Astrocyte of the cerebellum (primary cell): ENCODE results near the gene PLAAT4.
"Not testable (repeated sequence)": the region's sequence is repeated elsewhere in the genome, so short reads cannot be mapped to it uniquely, and the experiment has no call there.

Experiments used
- DNase-seq: peaks from one replicate; pipeline ENCODE4 v3.0.0-alpha.2; 2011; ENCODE audit warnings: low read depth
- H3K4me3 ChIP-seq: 2 replicates; pipeline ENCODE4 v1.5.1; 2011; ENCODE audit warnings: mild to moderate bottlenecking, low read depth, low read length, moderate library complexity
- CTCF ChIP-seq: IDR thresholded peaks from 2 replicates; pipeline ENCODE4 v1.5.1; 2012; ENCODE audit warnings: low read length, low read depth, moderate library complexity, mild to moderate bottlenecking; ENCODE audit errors: missing control alignments
- in situ Hi-C: cut with HindIII; loops from 2 replicates; pipeline ENCODE4 v1.10.0; 2017; ENCODE audit warnings: low sequenced_read_pairs

The PLAAT4 gene

GRCh38 chr11:63537293-63538101 lies 889 bp downstream of the PLAAT4 start:
- peak; percentile 99 for DNase-seq
- in situ Hi-C loops, result no loop called here
- TF ChIP-seq CTCF, result no peak
- H3K4me3 ChIP-seq, result peak overlapping the region; percentile 49

GRCh38 chr11:63542506-63542905 lies 5.9 kb downstream of the PLAAT4 start:
- H3K4me3 ChIP-seq, DNase-seq, in situ Hi-C loops: not testable (repeated sequence)

GRCh38 chr11:63543711-63544110 lies 7.1 kb downstream of the PLAAT4 start:
- DNase-seq, result no peak
- no peak for TF ChIP-seq CTCF

GRCh38 chr11:63547061-63547460 lies 10.5 kb downstream of the PLAAT4 start:
- H3K4me3 ChIP-seq, result no peak overlapping the region
- TF ChIP-seq CTCF, result no peak
- in situ Hi-C loops, result no loop called here
- no peak for DNase-seq

More at GRCh38 chr11:63543711-63544110, 7.1 kb downstream of the PLAAT4 start:
- in situ Hi-C loops, result no loop called here
- no peak overlapping the region for H3K4me3 ChIP-seq

GRCh38 chr11:63548178-63548577 lies 11.6 kb downstream of the PLAAT4 start:
- H3K4me3 ChIP-seq, result no peak overlapping the region
- in situ Hi-C loops, result no loop called here
- DNase-seq, result no peak
- no peak for TF ChIP-seq CTCF

GRCh38 chr11:63549411-63549810 lies 12.8 kb downstream of the PLAAT4 start:
- in situ Hi-C loops, result no loop called here
- H3K4me3 ChIP-seq, result no peak overlapping the region
- TF ChIP-seq CTCF, result no peak
- no peak for DNase-seq

- H3K4me3 ChIP-seq, DNase-seq: not testable (repeated sequence)
- in situ Hi-C loops, result loop anchor here (5.0 kb wide), 1 partner anchor 42 kb away; no protein-coding TSS in a partner anchor
Measured at GRCh38 chr11:63550156-63550700, 13.6 kb downstream of the PLAAT4 start.
